ENCODE measurements around the gene NF1.

The NF1 gene

GRCh38 chr17:31122746-31123145 lies 28.0 kb downstream of the NF1 start:
- no peaks in the 10 kb centered on the region for H3K4me1 ChIP-seq (ENCODE audit: low read depth, poor library complexity, severe bottlenecking)
- H4K20me1 ChIP-seq (ENCODE audit: insufficient read depth): no peaks in the 10 kb centered on the region
- H3K4me2 ChIP-seq: no peak overlapping the region
- H3K9ac ChIP-seq: no peak overlapping the region
- H2AFZ ChIP-seq (ENCODE audit: low read depth): no peak overlapping the region
- H3K4me3 ChIP-seq (IDR thresholded peaks at IDR 0.05; ENCODE audit: insufficient read depth, low read depth, low read length): no peak overlapping the region
- no peak overlapping the region for H3K27ac ChIP-seq
- TF ChIP-seq CTCF (conservative IDR thresholded peaks at IDR 0.05; ENCODE audit: low read depth, low read length): no peak
- peaks cover 16% of the 10 kb centered on the region; the same call in 1 of the 2 replicates for H3K79me2 ChIP-seq (ENCODE audit: insufficient read depth, low read depth)
- no peaks in the 10 kb centered on the region for H3K36me3 ChIP-seq (ENCODE audit: insufficient read depth)
- no peaks in the 10 kb centered on the region for H3K27me3 ChIP-seq (ENCODE audit: insufficient read depth, low read depth)

GRCh38 chr17:31126318-31126717 lies 31.5 kb downstream of the NF1 start:
- Histone ChIP-seq H3K4me2 (no peak overlapping the region), H3K4me3 (IDR thresholded peaks at IDR 0.05; ENCODE audit: insufficient read depth, low read depth, low read length) (no peak overlapping the region), H3K27me3 (ENCODE audit: insufficient read depth, low read depth) (no peaks in the 10 kb centered on the region), H3K9ac (no peak overlapping the region), H3K36me3 (ENCODE audit: insufficient read depth) (no peaks in the 10 kb centered on the region), H2AFZ (ENCODE audit: low read depth) (no peak overlapping the region), H3K27ac (no peak overlapping the region), H4K20me1 (ENCODE audit: insufficient read depth) (no peaks in the 10 kb centered on the region), H3K79me2 (ENCODE audit: insufficient read depth, low read depth) (peaks cover 26% of the 10 kb centered on the region; the same call in 1 of the 2 replicates), H3K4me1 (ENCODE audit: low read depth, poor library complexity, severe bottlenecking) (no peaks in the 10 kb centered on the region)
- no peak for TF ChIP-seq CTCF (conservative IDR thresholded peaks at IDR 0.05; ENCODE audit: low read depth, low read length)

- no peak for TF ChIP-seq CTCF (conservative IDR thresholded peaks at IDR 0.05; ENCODE audit: low read depth, low read length)
- Histone ChIP-seq H3K9ac (no peak overlapping the region), H3K36me3 (ENCODE audit: insufficient read depth) (no peaks in the 10 kb centered on the region), H4K20me1 (ENCODE audit: insufficient read depth) (no peaks in the 10 kb centered on the region), H3K4me3 (IDR thresholded peaks at IDR 0.05; ENCODE audit: insufficient read depth, low read depth, low read length) (no peak overlapping the region), H3K27ac (no peak overlapping the region), H3K79me2 (ENCODE audit: insufficient read depth, low read depth) (peaks cover 21% of the 10 kb centered on the region; the same call in 1 of the 2 replicates), H2AFZ (ENCODE audit: low read depth) (no peak overlapping the region), H3K27me3 (ENCODE audit: insufficient read depth, low read depth) (no peaks in the 10 kb centered on the region), H3K4me2 (no peak overlapping the region), H3K4me1 (ENCODE audit: low read depth, poor library complexity, severe bottlenecking) (no peaks in the 10 kb centered on the region)
Observed at GRCh38 chr17:31128241-31128640, 33.5 kb downstream of the NF1 start.

- Histone ChIP-seq H4K20me1 (ENCODE audit: insufficient read depth) (no peaks in the 10 kb centered on the region), H3K36me3 (ENCODE audit: insufficient read depth) (no peaks in the 10 kb centered on the region), H3K4me3 (IDR thresholded peaks at IDR 0.05; ENCODE audit: insufficient read depth, low read depth, low read length) (no peak overlapping the region), H3K27ac (no peak overlapping the region), H3K4me1 (ENCODE audit: low read depth, poor library complexity, severe bottlenecking) (peaks cover 5% of the 10 kb centered on the region), H3K27me3 (ENCODE audit: insufficient read depth, low read depth) (no peaks in the 10 kb centered on the region), H2AFZ (ENCODE audit: low read depth) (no peak overlapping the region), H3K9ac (no peak overlapping the region), H3K4me2 (no peak overlapping the region), H3K79me2 (ENCODE audit: insufficient read depth, low read depth) (peaks cover 21% of the 10 kb centered on the region; the same call in 1 of the 2 replicates)
- no peak for TF ChIP-seq CTCF (conservative IDR thresholded peaks at IDR 0.05; ENCODE audit: low read depth, low read length)
Observed at GRCh38 chr17:31130286-31131224, 35.8 kb downstream of the NF1 start.
